ENCODE results near the gene NCKAP5.

DNA sequence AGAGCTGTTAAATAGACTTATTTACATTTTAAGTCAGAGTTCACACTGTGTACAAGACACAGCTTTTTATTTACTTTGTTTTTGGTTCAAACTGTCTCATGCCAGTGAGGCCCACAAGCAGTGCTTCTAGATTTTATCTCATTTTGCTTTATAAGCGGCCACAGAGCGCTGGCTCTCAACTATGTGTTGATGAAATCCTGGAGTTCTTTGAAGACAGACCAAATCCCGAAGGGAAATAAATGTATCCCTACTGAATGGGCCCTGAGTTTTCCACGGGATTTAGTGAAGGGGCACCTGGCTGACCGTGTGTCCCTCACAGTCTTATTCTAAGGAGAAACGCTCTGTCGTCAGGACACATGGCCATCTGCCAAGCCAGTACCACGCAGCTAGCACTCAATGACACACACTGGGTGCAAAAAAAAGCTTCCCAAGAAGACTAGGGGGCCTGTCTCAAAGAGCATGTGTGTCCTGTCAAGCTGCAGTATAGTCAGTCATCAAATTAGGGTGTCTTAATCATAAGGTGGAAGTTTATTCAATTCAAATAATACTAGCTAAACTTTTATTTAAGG is 921.6 kb downstream of the NCKAP5 start:
- TF ChIP-seq TAF1 (IDR thresholded peaks at IDR 0.05; ENCODE audit: borderline replicate concordance, low read depth, low read length) (no peak), POLR2A (IDR thresholded peaks at IDR 0.05; ENCODE audit: low read depth, low read length) (no peak)

Measured in GM12892 (cell line).